Measurements from ENCODE around the gene PRKAG2.

The PRKAG2 gene

DNA sequence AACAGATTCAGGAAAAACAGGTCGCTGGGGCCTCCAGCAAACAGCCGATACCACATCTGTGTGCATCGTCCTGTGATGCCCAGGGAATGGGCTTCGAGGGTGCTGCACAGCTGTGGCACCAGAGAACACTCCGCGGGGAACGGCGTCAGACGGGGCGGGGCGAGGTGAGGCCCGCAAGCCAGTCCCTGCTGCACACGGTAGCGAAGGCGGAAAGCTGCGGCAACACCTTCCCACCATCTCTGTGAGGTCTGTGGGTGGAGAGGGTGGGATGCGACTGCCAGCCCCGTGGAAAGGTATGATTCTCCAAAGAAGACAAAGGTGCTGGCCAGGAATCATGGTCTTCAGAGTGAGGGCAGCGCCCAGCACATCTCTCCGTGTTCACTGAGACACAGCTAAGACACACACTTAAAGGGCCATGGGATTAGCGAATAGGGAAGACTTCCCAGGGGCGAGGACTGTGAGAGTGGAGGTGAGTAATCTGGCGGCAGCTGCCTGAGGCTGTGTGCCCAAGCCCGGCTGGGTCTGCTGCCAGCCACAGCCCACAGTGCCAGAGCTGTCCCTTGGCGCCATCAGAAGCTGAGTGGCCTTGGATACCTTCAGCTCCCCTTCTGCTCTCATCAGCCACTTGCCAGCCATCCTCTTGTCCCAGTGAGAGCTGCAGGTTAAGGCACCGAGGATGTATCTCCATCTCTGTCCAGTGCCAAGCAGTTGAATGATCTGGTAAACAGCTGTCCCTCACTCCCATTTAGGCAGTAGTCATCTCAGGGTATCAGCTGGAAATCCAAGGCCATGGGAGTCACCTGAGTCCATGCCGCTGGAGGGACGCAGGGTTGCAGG lies 17.6 kb downstream of the PRKAG2 start:
- DNase-seq (ENCODE audit: insufficient read length, low spot score), result no peak
- FAIRE-seq, result no peak
- TF ChIP-seq, protein P1, sequence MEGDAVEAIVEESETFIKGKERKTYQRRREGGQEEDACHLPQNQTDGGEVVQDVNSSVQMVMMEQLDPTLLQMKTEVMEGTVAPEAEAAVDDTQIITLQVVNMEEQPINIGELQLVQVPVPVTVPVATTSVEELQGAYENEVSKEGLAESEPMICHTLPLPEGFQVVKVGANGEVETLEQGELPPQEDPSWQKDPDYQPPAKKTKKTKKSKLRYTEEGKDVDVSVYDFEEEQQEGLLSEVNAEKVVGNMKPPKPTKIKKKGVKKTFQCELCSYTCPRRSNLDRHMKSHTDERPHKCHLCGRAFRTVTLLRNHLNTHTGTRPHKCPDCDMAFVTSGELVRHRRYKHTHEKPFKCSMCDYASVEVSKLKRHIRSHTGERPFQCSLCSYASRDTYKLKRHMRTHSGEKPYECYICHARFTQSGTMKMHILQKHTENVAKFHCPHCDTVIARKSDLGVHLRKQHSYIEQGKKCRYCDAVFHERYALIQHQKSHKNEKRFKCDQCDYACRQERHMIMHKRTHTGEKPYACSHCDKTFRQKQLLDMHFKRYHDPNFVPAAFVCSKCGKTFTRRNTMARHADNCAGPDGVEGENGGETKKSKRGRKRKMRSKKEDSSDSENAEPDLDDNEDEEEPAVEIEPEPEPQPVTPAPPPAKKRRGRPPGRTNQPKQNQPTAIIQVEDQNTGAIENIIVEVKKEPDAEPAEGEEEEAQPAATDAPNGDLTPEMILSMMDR (IDR thresholded peaks at IDR 0.05; ENCODE audit: insufficient read depth, missing control alignments), result no peak

GRCh38 chr7:151858456-151858855 lies 18.5 kb downstream of the PRKAG2 start:
- TF ChIP-seq, protein P1 (IDR thresholded peaks at IDR 0.05; ENCODE audit: insufficient read depth, missing control alignments), result no peak
- DNase-seq (ENCODE audit: insufficient read length, low spot score) (no peak), FAIRE-seq (no peak)

- no peak for FAIRE-seq
- TF ChIP-seq, protein P1 (IDR thresholded peaks at IDR 0.05; ENCODE audit: insufficient read depth, missing control alignments), result no peak
- no peak for DNase-seq (ENCODE audit: insufficient read length, low spot score)
These were observed 19.0 kb downstream of the PRKAG2 start for GRCh38 chr7:151857866-151858450.

- TF ChIP-seq, protein P1 (IDR thresholded peaks at IDR 0.05; ENCODE audit: insufficient read depth, missing control alignments), result no peak
- no peak for DNase-seq (ENCODE audit: insufficient read length, low spot score)
- FAIRE-seq, result no peak
These were observed 19.5 kb downstream of the PRKAG2 start for GRCh38 chr7:151857412-151857811.

DNA sequence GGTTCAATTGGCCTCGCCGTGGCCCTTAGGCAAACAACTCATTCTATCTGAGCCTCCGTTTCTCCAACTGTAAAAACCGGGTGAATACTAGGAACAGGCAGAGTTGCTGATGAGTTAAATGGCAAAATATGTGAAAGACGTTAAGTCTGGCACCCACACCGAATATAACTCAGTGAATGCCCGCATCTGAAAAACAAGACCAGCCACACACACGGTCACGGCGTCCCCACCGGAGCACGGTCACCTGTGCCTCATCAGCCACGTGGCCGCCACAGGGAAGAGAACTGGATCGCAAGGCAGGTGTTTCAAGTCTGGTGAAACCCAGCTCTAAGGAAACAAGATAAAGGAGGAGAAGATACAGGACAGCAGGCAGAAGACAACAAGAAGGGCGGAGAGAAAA lies 20.4 kb downstream of the PRKAG2 start:
- FAIRE-seq (no peak), DNase-seq (ENCODE audit: insufficient read length, low spot score) (no peak)
- TF ChIP-seq, protein P1 (IDR thresholded peaks at IDR 0.05; ENCODE audit: insufficient read depth, missing control alignments), result no peak

GRCh38 chr7:151856098-151856497 lies 20.8 kb downstream of the PRKAG2 start:
- FAIRE-seq (no peak), DNase-seq (ENCODE audit: insufficient read length, low spot score) (no peak)
- TF ChIP-seq, protein P1 (IDR thresholded peaks at IDR 0.05; ENCODE audit: insufficient read depth, missing control alignments), result no peak

GRCh38 chr7:151854720-151855071 lies 22.2 kb downstream of the PRKAG2 start:
- TF ChIP-seq, protein P1 (IDR thresholded peaks at IDR 0.05; ENCODE audit: insufficient read depth, missing control alignments), result no peak
- DNase-seq (ENCODE audit: insufficient read length, low spot score), result no peak
- FAIRE-seq, result no peak

All from D721Med (cell line).